GM04503 (cell line): ENCODE results near the gene GYPB.
"Not testable (repeated sequence)": the region's sequence is repeated elsewhere in the genome, so short reads cannot be mapped to it uniquely, and the experiment has no call there.

Source experiments
- DNase-seq: peaks from one replicate; pipeline ENCODE4 v3.0.0-alpha.2; 2012; ENCODE audit warnings: low read depth

The GYPB gene

DNA sequence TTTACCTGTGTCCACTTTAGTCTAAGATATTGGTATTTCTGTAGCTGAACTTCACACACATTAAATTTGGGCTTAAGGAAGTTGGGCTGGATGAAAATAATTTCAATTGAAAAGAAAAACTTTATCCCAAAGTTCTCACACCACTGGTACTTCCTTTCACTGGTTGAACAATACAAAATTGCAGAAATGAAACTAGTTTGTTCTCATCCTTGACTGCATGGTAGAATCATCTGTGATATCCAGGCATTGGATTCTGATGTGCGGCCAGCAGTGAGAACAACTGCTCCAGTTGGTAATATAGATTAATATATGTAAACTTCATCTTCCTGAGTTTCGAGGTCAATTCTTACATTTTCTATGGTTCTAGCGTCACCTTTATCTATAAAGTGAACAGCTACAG lies 10.6 kb downstream of the GYPB start:
- DNase-seq: not testable (repeated sequence)

DNA sequence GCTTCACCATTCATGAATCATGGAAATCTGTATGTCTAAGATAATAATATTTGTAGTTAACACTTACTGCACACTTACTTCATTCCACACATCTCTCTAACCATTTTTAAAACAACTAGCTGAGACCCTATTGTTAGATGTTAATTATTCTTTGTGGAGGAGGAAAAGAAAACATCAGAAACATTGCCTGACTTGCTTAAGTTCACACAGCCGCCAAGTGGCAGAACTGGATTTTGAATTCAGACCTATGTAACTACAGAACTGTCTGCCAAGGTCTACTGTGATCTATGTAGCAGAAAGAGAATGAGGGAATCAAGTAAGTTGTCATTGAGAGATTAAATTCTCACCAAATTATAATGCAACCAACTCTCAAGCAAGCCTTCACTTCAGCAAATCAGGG lies 11.2 kb downstream of the GYPB start:
- DNase-seq: not testable (repeated sequence)

DNA sequence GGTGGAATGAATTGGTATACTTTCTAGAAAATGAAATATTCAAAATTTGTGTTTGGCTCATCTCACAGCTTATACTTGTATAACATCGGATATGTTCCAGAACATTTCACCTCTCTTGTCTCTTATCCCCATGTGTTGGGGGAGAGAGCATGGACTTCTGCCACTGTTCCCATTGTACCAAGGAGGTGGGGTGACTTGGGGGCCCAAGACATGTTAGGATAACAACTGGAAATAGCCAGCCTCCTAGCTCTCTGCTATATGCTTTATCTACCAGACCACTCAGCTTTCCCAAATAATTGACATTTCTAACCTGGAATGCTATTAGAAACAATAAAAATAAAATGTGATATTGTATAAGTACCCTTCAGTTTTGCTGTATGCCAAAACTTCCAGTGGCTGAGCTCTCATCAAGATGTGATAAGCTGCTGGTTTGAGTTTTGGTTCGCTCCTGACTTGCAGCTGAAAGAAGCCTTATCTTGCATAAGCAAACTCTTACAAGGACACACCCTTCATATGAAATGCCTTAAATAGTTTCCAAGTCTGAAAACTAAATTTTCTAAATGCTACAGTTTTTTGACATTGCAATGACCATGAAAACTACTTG lies 12.9 kb downstream of the GYPB start:
- DNase-seq: not testable (repeated sequence)

DNA sequence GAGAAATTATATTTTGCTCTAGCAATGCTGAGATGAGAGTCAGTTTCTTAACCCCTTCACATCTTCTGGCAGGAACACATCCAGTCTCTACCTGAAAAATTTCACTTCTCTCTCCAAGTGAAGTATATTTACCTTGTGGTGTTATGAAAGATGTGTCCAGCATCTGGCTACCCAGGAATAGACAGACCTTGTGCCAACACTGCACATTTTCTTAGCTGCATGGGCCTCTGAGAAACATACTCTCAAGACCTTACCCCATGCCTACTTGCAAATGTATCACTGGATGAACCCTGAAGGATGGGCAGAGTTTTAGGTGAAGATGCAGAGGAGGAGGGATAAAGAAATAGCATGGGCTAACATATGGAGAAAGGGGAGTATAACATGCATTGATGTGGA lies 13.6 kb downstream of the GYPB start:
- not testable (repeated sequence) for DNase-seq

DNA sequence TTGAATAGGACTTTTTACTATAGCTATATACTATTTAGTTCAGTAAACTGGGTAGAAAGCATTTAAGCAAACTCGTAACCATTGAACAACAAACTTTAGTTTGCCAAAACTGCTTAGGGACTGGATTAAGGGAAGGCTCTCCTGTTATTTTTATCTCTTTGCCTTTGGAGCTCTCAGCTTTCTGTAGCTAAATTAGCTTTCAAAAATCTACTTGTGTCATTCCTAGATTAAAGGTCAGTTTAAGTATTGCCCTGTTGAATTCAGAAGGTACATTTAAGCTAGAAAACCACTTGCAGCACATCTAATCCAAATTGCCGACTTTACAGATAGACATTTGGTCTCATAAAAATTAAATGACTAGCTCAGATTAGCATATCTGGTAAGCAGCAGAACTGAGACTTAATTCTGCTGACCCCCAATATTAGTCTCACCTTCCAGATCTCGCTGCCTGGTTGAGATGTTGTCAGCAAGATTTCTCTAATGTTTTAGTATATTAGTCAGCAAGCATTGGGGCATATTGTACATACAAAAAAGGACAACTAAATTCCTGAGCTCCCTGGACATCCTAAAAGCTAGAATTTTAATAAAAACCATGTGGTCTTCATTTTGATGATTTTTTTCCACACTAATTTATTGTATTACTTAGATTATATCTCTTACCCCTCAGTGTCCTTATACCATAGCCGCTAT lies 14.2 kb downstream of the GYPB start:
- DNase-seq: peak; percentile 34

DNA sequence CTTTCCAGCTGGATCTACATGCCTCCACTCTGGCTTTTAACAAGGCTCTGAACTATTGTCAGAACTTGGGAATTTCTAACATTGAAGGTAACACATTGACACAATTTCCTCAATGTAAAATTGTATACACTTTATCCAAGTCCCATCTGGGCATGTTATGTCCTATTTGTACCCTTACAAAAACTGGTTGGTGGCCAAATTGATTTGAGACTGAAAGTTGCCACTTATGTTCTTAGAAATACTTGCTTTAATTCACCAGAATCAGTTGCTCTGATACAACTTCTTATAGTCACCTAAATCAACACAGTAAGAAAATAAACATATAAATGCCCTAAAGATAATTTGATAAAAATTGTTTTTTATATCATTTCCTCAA lies 15.3 kb downstream of the GYPB start:
- not testable (repeated sequence) for DNase-seq

DNA sequence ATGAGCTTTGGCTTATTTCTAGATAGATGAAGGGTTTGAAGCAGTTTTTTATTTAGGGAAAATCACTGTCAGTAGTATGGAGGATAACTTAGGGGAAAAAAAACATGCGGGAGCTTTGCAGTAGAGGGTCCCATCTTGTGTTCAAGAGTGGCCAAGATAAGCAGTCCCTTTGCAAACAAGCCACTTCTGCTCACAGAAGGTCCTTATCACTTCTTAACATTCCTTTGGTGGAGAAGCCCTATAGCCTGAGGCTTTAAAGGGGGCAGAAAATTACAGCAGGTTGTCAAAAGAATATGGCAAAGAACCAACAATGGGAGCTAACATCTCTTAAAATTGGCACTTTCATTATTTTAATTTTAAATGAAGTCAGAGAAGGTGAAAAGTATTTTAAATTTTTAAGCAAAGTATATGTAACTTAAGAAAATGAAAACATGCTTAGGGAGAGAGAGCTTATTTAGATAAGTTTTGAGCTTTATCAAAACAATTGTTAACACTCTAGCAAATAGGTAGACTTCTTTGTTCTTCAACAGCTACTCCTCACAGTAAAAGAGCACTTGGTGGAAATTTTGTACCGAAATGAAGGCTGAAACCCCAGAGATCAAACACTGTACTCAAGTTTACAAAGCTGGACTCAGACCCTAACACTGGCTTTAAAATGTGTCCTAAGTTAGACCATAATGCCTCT lies 15.8 kb downstream of the GYPB start:
- DNase-seq: not testable (repeated sequence)

DNA sequence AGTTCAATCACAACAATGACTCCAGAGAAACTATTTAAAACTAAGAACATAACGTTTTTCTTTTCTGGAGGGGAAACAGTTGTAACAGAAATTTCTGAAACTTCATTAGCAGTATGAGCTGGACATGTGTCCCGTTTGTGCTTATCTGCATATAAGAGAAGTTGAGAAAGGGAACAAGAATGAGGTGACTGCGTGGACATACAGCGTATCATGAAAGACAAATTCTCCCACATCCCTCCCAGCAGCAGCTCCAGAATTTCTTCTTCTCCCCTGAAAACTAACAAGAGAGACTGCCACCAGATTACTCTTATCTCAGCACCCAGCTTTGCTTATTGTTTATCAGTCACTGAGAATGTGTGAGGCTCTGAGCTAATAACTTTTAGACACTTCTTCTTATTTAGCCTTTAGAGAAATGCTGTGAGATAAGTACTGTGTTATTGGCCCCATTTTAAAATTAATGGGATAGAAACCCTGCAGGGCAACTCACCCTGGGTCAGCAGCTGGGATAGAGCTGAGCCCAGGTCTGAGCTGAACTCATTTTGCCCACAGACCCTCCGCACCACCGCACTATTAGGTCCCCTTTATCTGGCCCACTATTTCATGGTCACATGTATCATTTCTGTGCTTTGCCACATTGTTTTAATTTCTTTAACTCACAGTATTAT lies 18.7 kb downstream of the GYPB start:
- DNase-seq: not testable (repeated sequence)

DNA sequence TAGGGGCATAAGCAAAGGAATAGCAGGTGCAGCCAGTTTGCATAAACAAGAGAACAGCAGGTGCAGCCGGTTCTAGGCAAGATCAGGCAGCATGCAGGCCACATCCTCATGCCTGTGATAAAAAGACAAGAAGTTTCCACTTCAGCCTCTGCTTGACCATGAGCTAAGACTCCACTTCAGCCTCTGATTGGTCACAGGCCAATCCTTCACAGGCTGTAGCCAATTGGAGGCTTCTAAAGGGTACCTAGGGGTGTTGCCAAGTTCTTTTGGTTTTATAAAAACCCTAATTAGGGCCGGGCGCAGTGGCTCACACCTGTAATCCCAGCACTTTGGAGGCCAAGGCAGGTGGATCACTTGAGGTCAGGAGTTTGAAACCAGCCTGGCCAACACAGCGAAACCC lies 23.0 kb downstream of the GYPB start:
- DNase-seq: not testable (repeated sequence)

DNA sequence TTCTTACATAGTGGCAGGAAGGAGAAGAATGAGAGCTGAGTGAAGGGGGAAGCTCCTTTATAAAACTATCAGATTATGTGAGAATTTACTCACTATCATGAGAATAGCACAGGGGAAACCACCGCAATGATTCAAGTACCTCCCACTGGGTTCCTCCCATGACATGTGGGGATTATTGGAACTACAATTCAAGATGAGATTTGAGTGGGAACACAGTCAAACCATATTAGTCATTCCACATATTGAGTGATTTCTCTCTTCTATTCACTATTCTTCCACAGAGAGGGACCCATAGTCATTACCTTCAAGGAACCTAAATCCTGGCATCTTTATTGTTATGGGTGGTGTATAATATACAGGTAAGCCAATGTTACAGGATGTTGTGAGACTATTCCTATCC lies 27.4 kb downstream of the GYPB start:
- DNase-seq: not testable (repeated sequence)

DNA sequence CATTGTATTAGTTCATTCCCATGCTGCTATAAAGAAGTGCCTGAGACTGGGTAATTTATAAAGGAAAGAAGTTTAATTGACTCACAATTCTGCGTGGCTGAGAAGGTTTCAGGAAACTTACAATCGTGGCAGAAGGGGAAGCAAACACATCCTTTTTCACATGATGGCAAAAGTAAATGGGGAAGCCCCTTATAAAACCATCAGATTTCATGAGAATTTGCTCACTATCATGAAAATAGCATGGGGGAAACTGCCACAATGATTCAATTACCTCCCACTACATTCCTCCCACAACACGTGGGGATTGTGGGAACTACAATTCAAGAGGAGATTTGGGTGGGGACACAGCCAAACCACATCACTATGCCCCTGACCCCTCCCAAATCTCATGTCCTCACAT lies 28.5 kb downstream of the GYPB start:
- DNase-seq: not testable (repeated sequence)

DNA sequence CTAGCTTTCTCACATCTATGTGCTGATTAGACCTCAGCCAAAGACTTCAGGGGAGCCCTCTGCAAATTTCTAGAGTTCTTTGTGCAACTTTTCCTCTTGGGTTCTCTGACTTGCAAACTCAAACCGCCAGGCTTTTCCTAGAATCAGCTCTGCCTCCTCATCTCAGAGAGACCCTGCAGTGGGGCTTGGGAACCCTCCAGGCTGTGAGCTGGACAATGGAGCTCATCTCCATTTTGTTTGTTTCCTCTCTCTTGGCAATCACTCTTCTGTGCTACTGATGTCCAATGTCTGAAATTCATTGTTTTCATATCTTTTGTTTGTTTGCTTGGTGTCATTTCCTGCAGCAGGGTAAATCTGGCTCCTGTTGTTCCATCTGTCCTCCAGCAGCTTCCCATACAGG lies 33.0 kb downstream of the GYPB start:
- no peak for DNase-seq

DNA sequence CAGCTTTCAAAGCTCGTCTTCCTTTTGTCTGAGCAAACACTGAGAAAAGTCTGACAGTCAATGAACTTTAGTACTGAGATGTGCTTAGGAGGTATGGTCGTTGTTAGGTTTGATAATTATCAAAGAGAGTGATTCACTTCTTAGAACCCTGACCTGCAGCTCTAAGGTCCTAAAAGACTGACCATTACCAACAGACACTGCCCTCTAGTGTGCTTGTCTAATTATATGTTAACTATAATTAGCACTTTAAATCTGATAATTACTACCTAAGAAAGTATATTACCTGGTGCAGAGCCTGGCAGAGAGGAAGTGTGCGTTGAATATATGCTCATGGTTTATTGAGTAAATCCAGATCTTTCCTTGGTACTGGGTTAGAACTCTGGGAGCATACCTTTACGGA lies 38.4 kb downstream of the GYPB start:
- not testable (repeated sequence) for DNase-seq

DNA sequence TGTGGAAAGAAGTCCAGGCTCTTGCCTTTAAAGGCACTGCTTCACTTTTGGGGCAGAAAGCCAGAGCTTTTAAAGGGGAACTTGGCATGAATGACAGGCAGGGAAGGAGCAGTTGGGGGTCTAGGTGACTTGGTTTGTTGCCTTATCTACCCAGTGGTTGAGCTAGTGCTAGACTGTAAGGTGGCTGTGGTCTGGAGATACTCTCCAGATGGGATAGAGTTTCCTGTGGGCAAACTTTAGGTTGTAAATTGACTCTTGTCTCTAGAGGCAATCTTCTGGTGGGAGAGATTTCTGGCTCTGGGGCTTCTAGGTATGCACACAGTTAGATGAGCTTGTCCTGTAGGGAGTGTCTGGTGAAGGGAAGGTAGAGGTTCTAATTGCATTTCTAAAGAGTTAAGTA lies 43.7 kb downstream of the GYPB start:
- DNase-seq: not testable (repeated sequence)

DNA sequence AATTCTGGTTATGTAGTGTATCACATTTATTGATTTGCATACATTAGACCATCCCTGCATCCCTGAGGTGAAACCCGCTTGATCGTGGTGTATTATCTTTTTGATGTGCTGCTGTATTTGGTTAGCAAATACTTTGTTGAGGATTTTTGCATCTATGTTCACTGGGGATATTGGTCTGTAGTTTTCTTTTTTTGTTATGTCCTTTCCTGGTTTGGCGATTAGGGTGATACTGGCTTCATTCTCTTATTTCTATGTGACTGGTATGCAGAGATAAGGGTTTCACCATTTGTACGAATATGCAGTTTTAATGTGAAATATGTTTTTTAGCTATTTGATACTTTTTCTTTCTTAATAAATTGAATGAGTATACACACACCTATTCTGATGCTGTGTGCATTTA lies 45.2 kb downstream of the GYPB start:
- not testable (repeated sequence) for DNase-seq

DNA sequence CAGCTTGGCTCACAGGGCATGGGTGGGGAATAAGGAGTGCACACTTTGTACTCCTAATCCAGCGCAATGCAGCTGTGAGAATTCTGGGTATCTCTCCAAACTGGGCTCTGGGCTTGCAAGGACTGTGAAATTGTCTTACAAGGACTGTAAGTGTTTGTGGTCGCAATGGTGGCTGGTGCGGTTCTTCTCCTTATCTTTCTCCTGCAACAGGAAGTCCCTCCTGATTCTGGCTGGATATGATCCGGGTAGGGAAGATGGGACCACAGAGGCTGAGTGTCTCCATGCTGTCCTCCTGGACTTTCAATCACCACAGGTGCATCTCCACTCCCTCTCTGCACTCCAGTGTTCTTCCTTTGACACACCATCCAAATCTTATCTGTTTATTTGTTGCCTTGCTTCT lies 58.1 kb downstream of the GYPB start:
- DNase-seq: no peak

DNA sequence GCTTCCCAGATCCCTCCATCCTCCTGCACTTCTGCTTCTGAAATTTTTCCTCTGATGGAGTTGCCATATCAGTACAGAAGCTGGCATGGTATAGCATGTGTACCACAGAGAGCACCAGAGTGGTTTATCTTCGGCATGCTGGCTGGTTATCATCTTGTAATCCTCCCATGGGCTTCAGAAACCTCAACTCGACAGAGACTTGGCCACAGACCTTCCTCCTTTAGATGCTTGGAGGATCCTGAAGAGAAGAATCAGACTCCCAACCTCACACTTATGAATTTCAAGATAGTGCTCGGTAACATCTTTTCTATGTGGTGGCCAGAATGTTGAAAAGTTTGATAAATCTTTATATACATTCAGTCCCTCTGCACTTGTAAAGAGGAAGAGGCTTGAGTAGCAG lies 63.9 kb downstream of the GYPB start:
- DNase-seq: not testable (repeated sequence)

DNA sequence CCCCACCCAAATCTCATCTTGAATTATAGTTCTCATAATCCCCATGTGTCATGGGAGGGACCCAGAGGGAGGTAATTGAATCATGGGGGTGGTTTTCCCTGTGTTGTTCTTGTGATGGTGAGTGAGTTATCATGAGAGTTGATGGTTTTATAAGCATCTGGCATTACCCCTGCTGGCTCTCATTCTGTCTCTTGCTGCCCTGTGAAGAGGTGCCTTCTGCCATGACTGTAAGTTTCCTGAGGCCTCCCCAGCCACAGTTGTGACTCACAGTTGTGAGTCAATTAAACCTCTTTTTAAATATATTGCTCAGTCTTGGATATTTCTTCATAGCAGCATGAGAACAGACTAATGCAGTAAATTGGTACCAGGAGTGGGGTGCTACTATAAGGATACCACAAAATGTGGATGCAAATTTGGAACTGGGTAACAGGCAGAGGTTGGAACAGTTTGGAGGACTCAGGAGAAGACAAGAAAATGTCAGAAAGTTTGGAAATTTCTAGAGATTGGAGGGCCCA lies 67.7 kb downstream of the GYPB start:
- not testable (repeated sequence) for DNase-seq

DNA sequence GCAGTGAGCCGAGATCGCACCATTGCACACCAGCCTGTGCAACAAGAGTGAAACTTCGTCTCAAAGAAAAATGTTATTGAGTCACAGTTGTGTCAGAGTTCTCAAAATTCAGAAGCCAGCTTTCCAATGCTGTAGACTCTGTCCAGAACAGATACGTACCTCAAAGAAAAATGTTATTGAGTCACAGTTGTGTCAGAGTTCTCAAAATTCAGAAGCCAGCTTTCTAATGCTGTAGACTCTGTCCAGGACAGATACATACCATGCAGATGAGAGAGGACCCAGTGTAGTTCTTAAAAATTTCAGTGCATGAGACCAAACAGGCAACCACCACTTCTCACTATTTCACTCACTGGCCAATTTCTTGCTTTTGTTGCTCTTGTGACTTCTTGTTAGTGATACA lies 68.2 kb downstream of the GYPB start:
- DNase-seq: not testable (repeated sequence)

DNA sequence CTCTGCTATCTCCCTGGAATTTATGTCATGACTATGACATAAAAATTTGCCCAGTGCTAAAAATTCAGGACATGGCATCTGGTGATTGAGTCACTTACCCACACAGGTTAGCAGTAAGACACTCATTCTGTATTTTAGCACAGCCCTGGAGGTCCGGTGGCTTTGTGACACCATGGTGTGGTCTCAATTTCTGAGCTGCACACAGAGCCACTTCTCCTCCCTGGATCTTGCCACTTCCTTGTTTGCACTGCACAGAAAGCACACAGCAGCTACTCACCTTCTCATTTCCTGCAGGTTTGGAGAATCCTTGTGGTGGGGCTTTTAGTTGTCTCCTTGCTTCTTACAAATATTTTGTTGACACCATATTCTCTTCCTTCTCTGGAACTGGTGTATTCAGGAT lies 69.0 kb downstream of the GYPB start:
- not testable (repeated sequence) for DNase-seq

DNA sequence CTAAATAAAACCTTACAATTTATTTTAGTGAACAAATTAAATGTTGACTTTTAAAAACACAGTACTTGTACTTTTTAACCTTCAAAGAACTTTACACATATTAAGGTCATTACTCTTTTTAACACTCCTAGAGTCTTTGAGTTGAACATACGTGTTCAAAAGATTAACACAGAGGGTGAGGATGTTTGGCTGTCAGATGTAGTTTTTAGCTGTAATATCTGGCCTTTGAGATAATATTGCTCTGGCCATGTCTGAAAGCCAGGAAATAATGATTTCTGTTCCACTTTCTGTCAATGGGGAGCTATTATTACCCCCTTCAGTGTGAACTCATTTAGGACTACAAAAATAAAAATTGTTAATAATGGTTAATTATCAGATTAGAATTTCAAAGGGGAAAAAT lies 71.7 kb downstream of the GYPB start:
- not testable (repeated sequence) for DNase-seq
